Measurements from ENCODE around the gene LIX1L.

- TF ChIP-seq CTCF (IDR thresholded peaks at IDR 0.05 in 4 of 5, conservative IDR thresholded peaks at IDR 0.05 in 1 of 5) = peak in 3 of 5 experiments; percentile 12 to 45 (median 43)
- peak; percentile 82 to 90 for TF ChIP-seq POLR2A (IDR thresholded peaks at IDR 0.05)
Observed at GRCh38 chr1:145960468-145961108, 2.8 kb upstream of the LIX1L start.
